HK-2 (cell line): ENCODE data around the gene CAPZA3.
"Not testable (repeated sequence)": the region's sequence is repeated elsewhere in the genome, so short reads cannot be mapped to it uniquely, and the experiment has no call there.

Experiments used
- DNase-seq: peaks from one replicate; pipeline ENCODE4 v3.0.0-alpha.2; 2018; ENCODE audit not compliant: unreplicated experiment

Gene CAPZA3

GRCh38 chr12:18753481-18754123 is 15.7 kb downstream of the CAPZA3 start:
- DNase-seq = no peak

DNA sequence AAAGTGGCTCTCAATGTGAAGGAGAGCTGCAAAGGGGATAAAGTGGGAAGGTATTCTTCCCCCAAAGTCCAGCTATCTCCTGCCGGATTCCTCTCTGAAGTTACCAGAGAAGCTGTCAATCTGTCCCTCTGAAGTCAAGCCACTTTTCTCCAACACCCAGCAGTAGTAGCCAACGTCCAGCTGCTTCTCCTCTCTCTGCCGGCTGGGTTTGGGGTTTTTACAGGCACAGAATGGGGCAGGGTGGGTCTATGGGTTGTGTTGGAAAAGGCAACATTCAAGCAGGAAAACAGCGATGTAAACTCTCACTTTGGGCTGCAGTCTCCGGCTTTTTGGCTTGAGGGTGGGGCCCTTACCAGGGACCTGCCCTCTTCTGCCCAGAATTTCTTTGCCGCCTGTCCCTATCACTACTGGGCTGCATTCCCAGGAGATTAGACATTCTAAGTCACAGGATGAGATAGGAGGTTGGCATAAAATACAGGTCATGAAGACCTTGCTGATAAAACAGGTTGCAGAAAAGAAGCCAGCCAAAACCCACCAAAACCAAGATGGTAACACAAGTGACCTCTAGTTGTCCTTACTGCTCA is 16.3 kb downstream of the CAPZA3 start:
- DNase-seq = no peak

- no peak for DNase-seq
Measured at GRCh38 chr12:18755341-18755740, 17.4 kb downstream of the CAPZA3 start.

DNA sequence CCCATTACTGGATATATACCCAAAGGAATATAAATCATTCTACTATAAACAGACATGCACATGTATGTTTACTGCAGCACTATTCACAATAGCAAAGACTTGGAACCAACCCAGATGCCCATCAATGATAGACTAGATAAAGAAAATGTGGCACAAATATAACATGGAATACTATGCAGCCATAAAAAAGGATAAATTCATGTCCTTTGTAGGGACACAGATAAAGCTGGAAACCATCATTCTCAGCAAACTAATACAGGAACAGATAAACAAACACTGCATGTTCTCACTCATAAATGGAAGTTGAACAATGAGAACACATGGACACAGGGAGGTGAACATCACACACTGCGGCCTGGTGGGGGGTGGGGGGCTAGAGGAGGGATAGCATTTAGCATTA is 28.6 kb downstream of the CAPZA3 start:
- not testable (repeated sequence) for DNase-seq

- DNase-seq = no peak
Measured at GRCh38 chr12:18782827-18783226, 44.9 kb downstream of the CAPZA3 start.

DNA sequence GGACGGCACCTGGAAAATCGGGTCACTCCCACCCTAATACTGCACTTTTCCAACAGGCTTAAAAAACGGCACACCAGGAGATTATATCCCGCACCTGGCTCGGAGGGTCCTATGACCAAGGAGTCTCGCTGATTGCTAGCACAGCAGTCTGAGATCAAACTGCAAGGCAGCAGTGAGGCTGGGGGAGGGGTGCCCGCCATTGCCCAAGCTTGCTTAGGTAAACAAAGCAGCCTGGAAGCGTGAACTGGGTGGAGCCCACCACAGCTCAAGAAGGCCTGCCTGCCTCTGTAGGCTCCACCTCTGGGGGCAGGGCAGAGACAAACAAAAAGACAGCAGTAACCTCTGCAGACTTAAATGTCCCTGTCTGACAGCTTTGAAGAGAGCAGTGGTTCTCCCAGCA is 47.5 kb downstream of the CAPZA3 start:
- not testable (repeated sequence) for DNase-seq
